Measurements from ENCODE around the gene HABP2. TPM values are rescaled to one million over a fixed set of nuclear protein-coding genes. Genes with fewer than 3 reads are reported as not detected.

HABP2 gene
- total RNA-seq, 4 donors from 2014 or later, result under 0.01 to 0.09 TPM; not detected in 2

DNA sequence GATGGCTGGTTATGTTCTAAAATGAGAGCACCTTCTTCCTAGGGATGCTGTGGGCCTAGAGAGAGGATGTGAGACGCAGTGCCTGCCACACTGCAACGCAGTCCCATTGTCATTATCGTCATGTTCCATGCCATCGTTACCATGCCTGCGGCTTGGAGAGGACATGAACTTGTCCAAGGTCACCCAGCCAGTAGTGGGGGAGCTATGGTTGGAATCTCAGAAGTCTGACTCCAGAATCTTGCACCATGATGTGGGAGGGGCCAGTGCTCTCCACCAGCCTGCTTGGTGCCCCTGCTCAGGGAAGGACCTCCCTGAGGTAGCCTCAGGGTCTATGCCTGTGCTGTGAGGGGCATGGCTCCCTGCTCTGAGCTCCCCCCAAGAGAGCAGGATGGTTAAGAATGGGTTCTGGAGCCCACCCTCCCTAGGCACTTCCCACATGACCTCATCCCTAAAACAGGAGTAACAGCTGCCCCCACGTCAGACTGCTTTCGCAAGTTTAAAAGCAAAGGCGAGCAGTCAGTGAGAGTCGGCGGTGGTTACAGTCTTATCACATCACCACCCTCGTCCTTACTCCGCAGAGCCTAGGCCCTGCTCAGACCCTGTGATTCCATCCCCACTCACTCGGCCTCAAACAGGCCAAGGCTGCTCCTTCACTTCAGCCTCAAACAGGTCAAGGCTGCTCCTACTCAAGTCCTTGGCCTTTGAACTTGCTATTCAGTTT, 50.4 kb downstream of the HABP2 start:
- H3K27ac ChIP-seq, result no peak overlapping the region
- WGBS, 2 donors, result 86% methylated on average over 9 to 13 of the region's 13 CpGs
- no peaks in the 10 kb centered on the region for H3K9me3 ChIP-seq
- no peak overlapping the region for H3K4me3 ChIP-seq
- peaks cover 0 to 30% (median 0%) of the 10 kb centered on the region in 4 donors for H3K27me3 ChIP-seq
- no peak for DNase-seq
- intact Hi-C loops (cut with DNase I), result no loop called here
- H3K36me3 ChIP-seq, result no peaks in the 10 kb centered on the region
- TF ChIP-seq, protein P1, sequence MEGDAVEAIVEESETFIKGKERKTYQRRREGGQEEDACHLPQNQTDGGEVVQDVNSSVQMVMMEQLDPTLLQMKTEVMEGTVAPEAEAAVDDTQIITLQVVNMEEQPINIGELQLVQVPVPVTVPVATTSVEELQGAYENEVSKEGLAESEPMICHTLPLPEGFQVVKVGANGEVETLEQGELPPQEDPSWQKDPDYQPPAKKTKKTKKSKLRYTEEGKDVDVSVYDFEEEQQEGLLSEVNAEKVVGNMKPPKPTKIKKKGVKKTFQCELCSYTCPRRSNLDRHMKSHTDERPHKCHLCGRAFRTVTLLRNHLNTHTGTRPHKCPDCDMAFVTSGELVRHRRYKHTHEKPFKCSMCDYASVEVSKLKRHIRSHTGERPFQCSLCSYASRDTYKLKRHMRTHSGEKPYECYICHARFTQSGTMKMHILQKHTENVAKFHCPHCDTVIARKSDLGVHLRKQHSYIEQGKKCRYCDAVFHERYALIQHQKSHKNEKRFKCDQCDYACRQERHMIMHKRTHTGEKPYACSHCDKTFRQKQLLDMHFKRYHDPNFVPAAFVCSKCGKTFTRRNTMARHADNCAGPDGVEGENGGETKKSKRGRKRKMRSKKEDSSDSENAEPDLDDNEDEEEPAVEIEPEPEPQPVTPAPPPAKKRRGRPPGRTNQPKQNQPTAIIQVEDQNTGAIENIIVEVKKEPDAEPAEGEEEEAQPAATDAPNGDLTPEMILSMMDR (IDR thresholded peaks at IDR 0.05), result no peak
- no peak for TF ChIP-seq POLR2A (IDR thresholded peaks at IDR 0.05)
- no peaks in the 10 kb centered on the region for H3K4me1 ChIP-seq

- no peak for DNase-seq
- H3K9me3 ChIP-seq, result no peaks in the 10 kb centered on the region
- peaks cover 0 to 25% (median 0%) of the 10 kb centered on the region in 4 donors for H3K27me3 ChIP-seq
- no peak overlapping the region for H3K27ac ChIP-seq
- no peaks in the 10 kb centered on the region for H3K4me1 ChIP-seq
- no peak overlapping the region for H3K4me3 ChIP-seq
- TF ChIP-seq POLR2A (IDR thresholded peaks at IDR 0.05), result no peak
- TF ChIP-seq, protein P1 (IDR thresholded peaks at IDR 0.05), result no peak
- H3K36me3 ChIP-seq, result no peaks in the 10 kb centered on the region
- WGBS, 2 donors, result 87 to 96% methylated on average over 7 to 9 of the region's 12 CpGs
- intact Hi-C loops (cut with DNase I), result no loop called here
These were observed 51.7 kb downstream of the HABP2 start for GRCh38 chr10:113604572-113604971.

DNA sequence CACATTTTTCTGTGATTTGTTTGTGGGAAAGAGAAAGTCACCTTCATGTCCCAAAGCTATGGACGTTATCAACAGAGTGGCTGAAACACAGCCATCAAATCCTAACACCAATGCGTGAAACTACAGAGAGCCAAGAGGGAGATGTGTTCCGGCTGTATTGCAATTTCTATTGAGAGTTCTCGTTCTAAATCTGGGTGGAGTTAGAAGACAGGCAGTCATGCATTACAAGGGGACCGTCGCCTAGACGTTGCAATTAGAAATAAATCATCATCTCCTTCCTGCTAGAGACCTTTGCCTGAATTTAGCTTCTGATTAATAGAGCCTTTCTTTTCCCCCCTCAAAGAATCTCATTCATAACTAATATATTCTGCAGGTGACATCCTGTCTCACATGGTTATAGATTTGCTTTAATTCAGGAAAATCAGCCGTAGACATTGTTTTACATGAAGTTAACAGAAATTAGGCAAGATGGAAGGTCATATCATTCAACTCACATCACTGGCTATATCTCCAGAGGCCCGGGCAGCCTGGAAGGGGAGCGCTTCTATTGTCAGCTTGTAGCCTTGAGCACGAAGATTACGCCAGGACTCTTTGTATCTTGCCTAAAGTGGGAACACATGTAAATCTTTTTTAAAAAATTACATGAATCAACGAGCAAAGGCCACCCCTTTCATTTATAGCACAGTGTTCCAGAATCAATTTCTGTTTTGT, 52.6 kb downstream of the HABP2 start:
- intact Hi-C loops (cut with DNase I), result no loop called here
- no peak overlapping the region for H3K27ac ChIP-seq
- H3K27me3 ChIP-seq, result peaks cover 0 to 19% (median 0%) of the 10 kb centered on the region in 4 donors
- TF ChIP-seq POLR2A (IDR thresholded peaks at IDR 0.05), result no peak
- TF ChIP-seq, protein P1 (IDR thresholded peaks at IDR 0.05), result no peak
- H3K36me3 ChIP-seq, result no peaks in the 10 kb centered on the region
- H3K4me1 ChIP-seq, result no peaks in the 10 kb centered on the region
- no peak for DNase-seq
- no peak overlapping the region for H3K4me3 ChIP-seq
- 51 to 57% methylated on average over 13 of the region's 13 CpGs for WGBS, 2 donors
- no peaks in the 10 kb centered on the region for H3K9me3 ChIP-seq

DNA sequence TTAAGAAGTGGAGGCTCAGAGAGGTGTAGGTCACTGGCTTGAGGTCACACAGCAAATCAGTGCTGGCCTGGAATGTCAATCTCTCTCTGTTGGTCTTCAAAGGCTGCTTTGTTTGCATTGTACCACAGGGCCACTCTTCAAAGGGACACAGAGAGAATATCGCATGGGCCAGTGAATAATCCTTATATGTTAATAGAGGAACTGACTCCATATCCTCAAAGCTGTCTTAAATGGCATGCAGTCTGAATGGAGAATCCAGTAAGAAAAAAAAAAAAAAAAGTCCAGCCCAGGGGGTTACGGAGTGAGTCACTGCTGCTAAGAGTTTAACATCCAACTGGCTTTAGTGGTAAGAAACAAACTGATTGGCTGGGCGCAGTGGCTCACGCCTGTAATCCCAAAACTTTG, 56.9 kb downstream of the HABP2 start:
- no peak for TF ChIP-seq POLR2A (IDR thresholded peaks at IDR 0.05)
- TF ChIP-seq, protein P1 (IDR thresholded peaks at IDR 0.05), result no peak
- H3K4me1 ChIP-seq, result peaks cover 0 to 11% (median 0%) of the 10 kb centered on the region in 3 donors
- H3K9me3 ChIP-seq, result no peaks in the 10 kb centered on the region
- no peak for DNase-seq
- H3K27me3 ChIP-seq, result peaks cover 0 to 28% (median 0%) of the 10 kb centered on the region in 4 donors
- WGBS, 2 donors, result 71 to 74% methylated on average over 3 to 4 of the region's 4 CpGs
- H3K27ac ChIP-seq, result no peak overlapping the region
- intact Hi-C loops (cut with DNase I), result no loop called here
- no peak overlapping the region for H3K4me3 ChIP-seq
- no peaks in the 10 kb centered on the region for H3K36me3 ChIP-seq
